ENCODE data around the gene TNFAIP2. TPM values are rescaled to one million over a fixed set of nuclear protein-coding genes. Genes with fewer than 3 reads are reported as not detected.

The TNFAIP2 gene
- total RNA-seq, 2 experiments from 2014 or later: 0.10 to 0.85 TPM

GRCh38 chr14:103121846-103122584, 1.2 kb upstream of the TNFAIP2 start:
- Mint-ChIP-seq H3K36me3 (no peaks in the 10 kb centered on the region), H3K4me3 (no peak overlapping the region), H3K9me3 (no peaks in the 10 kb centered on the region), H3K27me3 (peaks cover 38% of the 10 kb centered on the region), H3K4me1 (no peaks in the 10 kb centered on the region), H3K27ac (no peak overlapping the region)
- DNase-seq: no peak

GRCh38 chr14:103122585-103122946, 695 bp upstream of the TNFAIP2 start:
- Mint-ChIP-seq H3K4me1 (no peaks in the 10 kb centered on the region), H3K27me3 (peaks cover 38% of the 10 kb centered on the region), H3K4me3 (no peak overlapping the region), H3K36me3 (no peaks in the 10 kb centered on the region), H3K9me3 (no peaks in the 10 kb centered on the region), H3K27ac (no peak overlapping the region)
- DNase-seq: no peak

GRCh38 chr14:103123634-103124500, 606 bp downstream of the TNFAIP2 start:
- Mint-ChIP-seq H3K4me3 (no peak overlapping the region), H3K4me1 (no peaks in the 10 kb centered on the region), H3K27ac (no peak overlapping the region), H3K36me3 (no peaks in the 10 kb centered on the region), H3K9me3 (no peaks in the 10 kb centered on the region), H3K27me3 (peaks cover 38% of the 10 kb centered on the region)
- DNase-seq: no peak

GRCh38 chr14:103124501-103125001, 1.3 kb downstream of the TNFAIP2 start:
- DNase-seq: no peak
- Mint-ChIP-seq H3K9me3 (no peaks in the 10 kb centered on the region), H3K27ac (no peak overlapping the region), H3K4me3 (no peak overlapping the region), H3K27me3 (peaks cover 38% of the 10 kb centered on the region), H3K36me3 (no peaks in the 10 kb centered on the region), H3K4me1 (no peaks in the 10 kb centered on the region)

- Mint-ChIP-seq H3K27ac (no peak overlapping the region), H3K36me3 (no peaks in the 10 kb centered on the region), H3K27me3 (peaks cover 34% of the 10 kb centered on the region), H3K4me1 (no peaks in the 10 kb centered on the region), H3K9me3 (no peaks in the 10 kb centered on the region), H3K4me3 (no peak overlapping the region)
- no peak for DNase-seq
Measured at GRCh38 chr14:103125098-103126070, 2.1 kb downstream of the TNFAIP2 start.

GRCh38 chr14:103126088-103126872, 3.0 kb downstream of the TNFAIP2 start:
- no peak overlapping the region for H3K4me3 Mint-ChIP-seq
- no peak for DNase-seq
- no peaks in the 10 kb centered on the region for H3K9me3 Mint-ChIP-seq
- peaks cover 25% of the 10 kb centered on the region for H3K27me3 Mint-ChIP-seq
- H3K27ac Mint-ChIP-seq: no peak overlapping the region
- no peaks in the 10 kb centered on the region for H3K36me3 Mint-ChIP-seq
- H3K4me1 Mint-ChIP-seq: no peaks in the 10 kb centered on the region

GRCh38 chr14:103126873-103127304, 3.6 kb downstream of the TNFAIP2 start:
- no peaks in the 10 kb centered on the region for H3K9me3 Mint-ChIP-seq
- no peak overlapping the region for H3K27ac Mint-ChIP-seq
- H3K36me3 Mint-ChIP-seq: no peaks in the 10 kb centered on the region
- H3K4me1 Mint-ChIP-seq: no peaks in the 10 kb centered on the region
- H3K4me3 Mint-ChIP-seq: no peak overlapping the region
- H3K27me3 Mint-ChIP-seq: peaks cover 20% of the 10 kb centered on the region
- DNase-seq: no peak

GRCh38 chr14:103127356-103127755, 4.1 kb downstream of the TNFAIP2 start:
- H3K36me3 Mint-ChIP-seq: no peaks in the 10 kb centered on the region
- H3K4me1 Mint-ChIP-seq: no peaks in the 10 kb centered on the region
- no peak for DNase-seq
- peaks cover 16% of the 10 kb centered on the region for H3K27me3 Mint-ChIP-seq
- H3K9me3 Mint-ChIP-seq: no peaks in the 10 kb centered on the region
- H3K27ac Mint-ChIP-seq: no peak overlapping the region
- H3K4me3 Mint-ChIP-seq: no peak overlapping the region

- no peaks in the 10 kb centered on the region for H3K9me3 Mint-ChIP-seq
- H3K27me3 Mint-ChIP-seq: peaks cover 14% of the 10 kb centered on the region
- no peak overlapping the region for H3K27ac Mint-ChIP-seq
- no peak overlapping the region for H3K4me3 Mint-ChIP-seq
- no peaks in the 10 kb centered on the region for H3K36me3 Mint-ChIP-seq
- no peaks in the 10 kb centered on the region for H3K4me1 Mint-ChIP-seq
- DNase-seq: no peak
Measured at GRCh38 chr14:103127861-103128598, 4.8 kb downstream of the TNFAIP2 start.

GRCh38 chr14:103128631-103129300, 5.5 kb downstream of the TNFAIP2 start:
- Mint-ChIP-seq H3K36me3 (no peaks in the 10 kb centered on the region), H3K9me3 (no peaks in the 10 kb centered on the region), H3K4me1 (no peaks in the 10 kb centered on the region), H3K27ac (no peak overlapping the region), H3K27me3 (peaks cover 12% of the 10 kb centered on the region), H3K4me3 (no peak overlapping the region)
- no peak for DNase-seq

GRCh38 chr14:103129301-103130016, 6.2 kb downstream of the TNFAIP2 start:
- H3K4me3 Mint-ChIP-seq: no peak overlapping the region
- H3K4me1 Mint-ChIP-seq: no peaks in the 10 kb centered on the region
- no peaks in the 10 kb centered on the region for H3K36me3 Mint-ChIP-seq
- no peak for DNase-seq
- H3K9me3 Mint-ChIP-seq: no peaks in the 10 kb centered on the region
- peaks cover 5% of the 10 kb centered on the region for H3K27me3 Mint-ChIP-seq
- H3K27ac Mint-ChIP-seq: no peak overlapping the region

- H3K4me3 Mint-ChIP-seq: no peak overlapping the region
- no peaks in the 10 kb centered on the region for H3K9me3 Mint-ChIP-seq
- DNase-seq: no peak
- H3K36me3 Mint-ChIP-seq: no peaks in the 10 kb centered on the region
- peaks cover under 1% of the 10 kb centered on the region for H3K27me3 Mint-ChIP-seq
- no peaks in the 10 kb centered on the region for H3K4me1 Mint-ChIP-seq
- H3K27ac Mint-ChIP-seq: no peak overlapping the region
Measured at GRCh38 chr14:103130017-103130764, 6.9 kb downstream of the TNFAIP2 start.
